Measurements from ENCODE around the gene ABCA9. TPM values are rescaled to one million over a fixed set of nuclear protein-coding genes. Genes with fewer than 3 reads are reported as not detected.

The ABCA9 gene
- total RNA-seq, 1 donor from 2014 or later, result 0.16 TPM

DNA sequence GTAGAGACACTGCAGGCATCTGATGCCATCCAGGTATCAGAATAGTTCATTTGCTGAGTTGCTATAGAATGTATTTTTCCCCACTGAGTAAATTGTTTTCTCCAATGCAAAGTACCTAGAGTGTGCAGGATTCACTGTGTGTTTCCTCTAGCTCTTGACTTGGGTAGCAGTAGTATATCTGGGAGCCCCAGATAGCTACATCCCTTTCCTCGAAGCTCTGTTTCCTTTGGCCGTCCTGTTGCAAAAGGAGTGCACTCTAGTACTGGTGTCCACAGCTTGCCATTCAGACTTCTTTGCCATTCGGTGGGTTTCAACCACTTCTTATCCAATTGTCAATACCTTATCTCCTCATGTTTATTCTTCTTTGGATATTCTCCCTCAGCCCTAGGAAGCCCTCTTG lies 118.3 kb downstream of the ABCA9 start:
- H3K36me3 ChIP-seq (ENCODE audit: insufficient read depth, low read length), result no peaks in the 10 kb centered on the region
- no peaks in the 10 kb centered on the region for H3K27me3 Mint-ChIP-seq (ENCODE audit: low read depth, unreplicated experiment)
- FAIRE-seq, result no peak

DNA sequence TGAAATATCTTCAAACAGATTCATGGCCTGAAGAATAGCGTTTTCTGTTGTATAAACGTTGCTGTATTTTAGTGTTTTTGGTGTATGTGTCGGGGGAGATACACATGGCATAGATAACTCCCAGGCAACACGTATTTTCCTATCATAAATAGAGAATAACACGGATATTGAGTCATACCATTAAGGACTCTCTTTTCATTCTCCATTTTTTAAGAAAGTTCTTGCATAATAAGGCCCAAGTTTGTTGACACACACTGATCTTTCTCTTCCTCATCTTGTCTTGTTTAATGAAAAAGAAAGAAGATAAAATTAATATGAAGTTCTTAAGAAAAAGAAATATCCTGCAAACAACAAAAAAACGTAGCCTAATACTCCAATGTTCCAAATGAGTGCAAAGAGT lies 119.0 kb downstream of the ABCA9 start:
- Histone ChIP-seq H4K20me1 (ENCODE audit: insufficient read depth, low read length) (no peaks in the 10 kb centered on the region), H3K4me3 (ENCODE audit: insufficient read depth, low read depth, low read length) (no peak overlapping the region), H3K4me2 (ENCODE audit: low read length) (no peak overlapping the region), H3K79me2 (ENCODE audit: insufficient read depth, low read length) (no peaks in the 10 kb centered on the region), H3K9ac (ENCODE audit: low read length) (no peak overlapping the region), H2AFZ (ENCODE audit: low read depth, low read length) (no peak overlapping the region), H3K9me3 (ENCODE audit: insufficient read depth, low read depth, low read length) (no peaks in the 10 kb centered on the region), H3K36me3 (ENCODE audit: insufficient read depth, low read length) (no peaks in the 10 kb centered on the region), H3K27ac (ENCODE audit: low read depth, low read length) (no peak overlapping the region), H3K27me3 (ENCODE audit: insufficient read depth, low read length) (no peaks in the 10 kb centered on the region), H3K4me1 (ENCODE audit: insufficient read depth, low read length) (no peaks in the 10 kb centered on the region)
- Mint-ChIP-seq H3K9me3 (ENCODE audit: unreplicated experiment) (no peaks in the 10 kb centered on the region), H3K27ac (ENCODE audit: unreplicated experiment) (no peak overlapping the region), H3K36me3 (ENCODE audit: low read depth, unreplicated experiment) (no peaks in the 10 kb centered on the region), H3K27me3 (ENCODE audit: low read depth, unreplicated experiment) (no peaks in the 10 kb centered on the region), H3K4me3 (ENCODE audit: unreplicated experiment) (no peak overlapping the region), H3K4me1 (ENCODE audit: low read depth, unreplicated experiment) (no peaks in the 10 kb centered on the region)
- DNase-seq (ENCODE audit: low read depth) (no peak), FAIRE-seq (no peak)
- TF ChIP-seq, protein P1, sequence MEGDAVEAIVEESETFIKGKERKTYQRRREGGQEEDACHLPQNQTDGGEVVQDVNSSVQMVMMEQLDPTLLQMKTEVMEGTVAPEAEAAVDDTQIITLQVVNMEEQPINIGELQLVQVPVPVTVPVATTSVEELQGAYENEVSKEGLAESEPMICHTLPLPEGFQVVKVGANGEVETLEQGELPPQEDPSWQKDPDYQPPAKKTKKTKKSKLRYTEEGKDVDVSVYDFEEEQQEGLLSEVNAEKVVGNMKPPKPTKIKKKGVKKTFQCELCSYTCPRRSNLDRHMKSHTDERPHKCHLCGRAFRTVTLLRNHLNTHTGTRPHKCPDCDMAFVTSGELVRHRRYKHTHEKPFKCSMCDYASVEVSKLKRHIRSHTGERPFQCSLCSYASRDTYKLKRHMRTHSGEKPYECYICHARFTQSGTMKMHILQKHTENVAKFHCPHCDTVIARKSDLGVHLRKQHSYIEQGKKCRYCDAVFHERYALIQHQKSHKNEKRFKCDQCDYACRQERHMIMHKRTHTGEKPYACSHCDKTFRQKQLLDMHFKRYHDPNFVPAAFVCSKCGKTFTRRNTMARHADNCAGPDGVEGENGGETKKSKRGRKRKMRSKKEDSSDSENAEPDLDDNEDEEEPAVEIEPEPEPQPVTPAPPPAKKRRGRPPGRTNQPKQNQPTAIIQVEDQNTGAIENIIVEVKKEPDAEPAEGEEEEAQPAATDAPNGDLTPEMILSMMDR (IDR thresholded peaks at IDR 0.05; ENCODE audit: insufficient read depth, low read depth, low read length), result no peak
- no peak for TF ChIP-seq EZH2 (IDR thresholded peaks at IDR 0.05; ENCODE audit: insufficient read depth, low read length)

More for the DNA sequence above, 118.3 kb downstream of the ABCA9 start:
- Histone ChIP-seq H3K27ac (ENCODE audit: low read depth, low read length) (no peak overlapping the region), H3K4me3 (ENCODE audit: insufficient read depth, low read depth, low read length) (no peak overlapping the region), H3K9me3 (ENCODE audit: insufficient read depth, low read depth, low read length) (no peaks in the 10 kb centered on the region), H3K9ac (ENCODE audit: low read length) (no peak overlapping the region), H2AFZ (ENCODE audit: low read depth, low read length) (no peak overlapping the region), H3K79me2 (ENCODE audit: insufficient read depth, low read length) (no peaks in the 10 kb centered on the region), H3K4me2 (ENCODE audit: low read length) (no peak overlapping the region), H4K20me1 (ENCODE audit: insufficient read depth, low read length) (no peaks in the 10 kb centered on the region), H3K27me3 (ENCODE audit: insufficient read depth, low read length) (no peaks in the 10 kb centered on the region), H3K4me1 (ENCODE audit: insufficient read depth, low read length) (no peaks in the 10 kb centered on the region)
- Mint-ChIP-seq H3K9me3 (ENCODE audit: unreplicated experiment) (no peaks in the 10 kb centered on the region), H3K4me1 (ENCODE audit: low read depth, unreplicated experiment) (no peaks in the 10 kb centered on the region), H3K27ac (ENCODE audit: unreplicated experiment) (no peak overlapping the region), H3K36me3 (ENCODE audit: low read depth, unreplicated experiment) (no peaks in the 10 kb centered on the region), H3K4me3 (ENCODE audit: unreplicated experiment) (no peak overlapping the region)
- TF ChIP-seq, protein P1 (IDR thresholded peaks at IDR 0.05; ENCODE audit: insufficient read depth, low read depth, low read length), result no peak
- no peak for TF ChIP-seq EZH2 (IDR thresholded peaks at IDR 0.05; ENCODE audit: insufficient read depth, low read length)
- no peak for DNase-seq (ENCODE audit: low read depth)

DNA sequence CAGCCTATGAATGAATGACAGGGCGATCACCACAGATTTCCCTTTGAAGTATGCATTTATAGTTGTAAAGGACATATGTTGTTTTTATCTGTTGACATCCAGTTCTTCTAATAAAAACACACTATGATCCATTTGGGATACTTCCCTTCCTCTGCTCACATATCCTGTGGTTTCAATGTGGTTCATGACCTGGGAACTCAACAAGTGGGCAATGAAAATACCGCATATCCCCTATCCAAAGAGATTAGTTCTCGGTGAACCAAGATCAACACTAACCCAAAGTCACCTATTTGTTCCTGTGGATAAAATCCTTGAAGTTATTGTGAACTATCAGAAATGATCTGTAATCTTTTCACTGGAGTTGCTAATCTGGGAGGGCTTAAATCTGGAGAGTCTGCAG lies 121.5 kb downstream of the ABCA9 start:
- H2AFZ ChIP-seq (ENCODE audit: low read depth, low read length), result no peak overlapping the region
- Mint-ChIP-seq H3K27me3 (ENCODE audit: low read depth, unreplicated experiment) (no peaks in the 10 kb centered on the region), H3K9me3 (ENCODE audit: unreplicated experiment) (no peaks in the 10 kb centered on the region), H3K27ac (ENCODE audit: unreplicated experiment) (no peak overlapping the region), H3K4me1 (ENCODE audit: low read depth, unreplicated experiment) (no peaks in the 10 kb centered on the region), H3K36me3 (ENCODE audit: low read depth, unreplicated experiment) (no peaks in the 10 kb centered on the region), H3K4me3 (ENCODE audit: unreplicated experiment) (no peak overlapping the region)
- no peaks in the 10 kb centered on the region for H3K4me1 ChIP-seq (ENCODE audit: insufficient read depth, low read length)
- DNase-seq (ENCODE audit: low read depth) (no peak), FAIRE-seq (no peak)
- no peaks in the 10 kb centered on the region for H4K20me1 ChIP-seq (ENCODE audit: insufficient read depth, low read length)
- H3K36me3 ChIP-seq (ENCODE audit: insufficient read depth, low read length), result no peaks in the 10 kb centered on the region
- H3K27me3 ChIP-seq (ENCODE audit: insufficient read depth, low read length), result no peaks in the 10 kb centered on the region
- H3K27ac ChIP-seq (ENCODE audit: low read depth, low read length), result no peak overlapping the region
- no peak overlapping the region for H3K4me3 ChIP-seq (ENCODE audit: insufficient read depth, low read depth, low read length)
- H3K4me2 ChIP-seq (ENCODE audit: low read length), result no peak overlapping the region
- no peak overlapping the region for H3K9ac ChIP-seq (ENCODE audit: low read length)
- H3K9me3 ChIP-seq (ENCODE audit: insufficient read depth, low read depth, low read length), result no peaks in the 10 kb centered on the region
- no peaks in the 10 kb centered on the region for H3K79me2 ChIP-seq (ENCODE audit: insufficient read depth, low read length)
- TF ChIP-seq EZH2 (IDR thresholded peaks at IDR 0.05; ENCODE audit: insufficient read depth, low read length), result no peak
- TF ChIP-seq, protein P1 (IDR thresholded peaks at IDR 0.05; ENCODE audit: insufficient read depth, low read depth, low read length), result no peak
